ENCODE results near the gene SLC25A2. TPM values are rescaled to one million over a fixed set of nuclear protein-coding genes. Genes with fewer than 3 reads are reported as not detected.
"Not testable (repeated sequence)": the region's sequence is repeated elsewhere in the genome, so short reads cannot be mapped to it uniquely, and the experiment has no call there.

The SLC25A2 gene
- polyA plus RNA-seq, 1 donor from 2014 or later = not detected

DNA sequence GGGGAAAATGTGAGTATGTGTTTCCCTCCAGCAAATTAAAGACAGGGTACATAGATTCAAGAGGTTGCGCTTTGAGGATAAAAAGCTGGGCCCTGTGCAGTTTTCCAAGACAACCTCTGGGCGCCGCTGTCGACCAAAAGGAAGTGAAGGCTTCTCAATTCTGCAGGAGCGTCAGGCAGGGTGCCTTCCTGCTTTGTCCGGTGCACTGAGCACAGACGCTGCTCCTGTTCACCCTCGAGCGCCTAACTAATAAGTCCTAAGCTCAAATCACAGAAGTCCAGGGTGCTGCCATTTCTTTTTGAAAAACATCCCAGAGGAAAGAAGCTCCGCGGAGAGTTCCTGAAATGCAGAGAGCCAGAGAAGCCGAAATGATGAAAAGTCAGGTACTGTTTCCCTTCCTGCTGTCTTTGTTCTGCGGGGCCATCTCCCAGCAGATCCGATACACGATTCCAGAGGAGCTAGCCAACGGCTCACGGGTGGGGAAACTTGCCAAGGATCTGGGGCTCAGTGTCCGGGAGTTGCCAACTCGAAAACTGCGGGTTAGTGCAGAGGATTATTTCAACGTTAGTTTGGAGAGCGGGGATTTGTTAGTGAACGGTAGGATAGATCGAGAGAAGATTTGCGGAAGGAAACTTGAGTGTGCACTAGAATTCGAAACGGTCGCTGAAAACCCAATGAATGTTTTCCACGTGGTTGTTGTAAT lies 46.2 kb upstream of the SLC25A2 start, which contains the start of gene PCDHGB1:
TSS of gene PCDHGB1 (plus strand) at position 183 of the 703 bp plus-strand sequence. CDS start at position 345, 162 bp downstream.
- Histone ChIP-seq H3K4me3 (ENCODE audit: low read length) (peak within 1 kb of the TSS; percentile 15), H3K9me3 (ENCODE audit: low read length) (peaks cover 15% of the 10 kb centered on the region), H3K27me3 (ENCODE audit: insufficient read depth, low read depth, low read length) (no peaks in the 10 kb centered on the region), H3K36me3 (ENCODE audit: insufficient read depth, low read length) (no peaks in the 10 kb centered on the region), H2AFZ (ENCODE audit: low read depth, low read length) (no peak within 1 kb of the TSS), H3K79me2 (replicated peaks; ENCODE audit: insufficient read depth, low read length) (no peaks in the 10 kb centered on the region), H3F3A (ENCODE audit: insufficient read depth, low read length, poor library complexity, severe bottlenecking) (no peaks in the 10 kb centered on the region), H3K9me2 (ENCODE audit: insufficient read depth, low read length) (no peaks in the 10 kb centered on the region), H3K9ac (ENCODE audit: low read length) (no peak within 1 kb of the TSS), H3K27ac (ENCODE audit: low read length) (no peak within 1 kb of the TSS), H4K20me1 (ENCODE audit: insufficient read depth) (no peaks in the 10 kb centered on the region), H3K4me2 (ENCODE audit: low read length) (no peak within 1 kb of the TSS)
- TF ChIP-seq RAD21 (conservative IDR thresholded peaks at IDR 0.05) = no peak
- TF ChIP-seq EZH2 (IDR thresholded peaks at IDR 0.05; ENCODE audit: borderline replicate concordance, insufficient read depth, low read length, poor library complexity, severe bottlenecking) = no peak
- TF ChIP-seq, protein P1, sequence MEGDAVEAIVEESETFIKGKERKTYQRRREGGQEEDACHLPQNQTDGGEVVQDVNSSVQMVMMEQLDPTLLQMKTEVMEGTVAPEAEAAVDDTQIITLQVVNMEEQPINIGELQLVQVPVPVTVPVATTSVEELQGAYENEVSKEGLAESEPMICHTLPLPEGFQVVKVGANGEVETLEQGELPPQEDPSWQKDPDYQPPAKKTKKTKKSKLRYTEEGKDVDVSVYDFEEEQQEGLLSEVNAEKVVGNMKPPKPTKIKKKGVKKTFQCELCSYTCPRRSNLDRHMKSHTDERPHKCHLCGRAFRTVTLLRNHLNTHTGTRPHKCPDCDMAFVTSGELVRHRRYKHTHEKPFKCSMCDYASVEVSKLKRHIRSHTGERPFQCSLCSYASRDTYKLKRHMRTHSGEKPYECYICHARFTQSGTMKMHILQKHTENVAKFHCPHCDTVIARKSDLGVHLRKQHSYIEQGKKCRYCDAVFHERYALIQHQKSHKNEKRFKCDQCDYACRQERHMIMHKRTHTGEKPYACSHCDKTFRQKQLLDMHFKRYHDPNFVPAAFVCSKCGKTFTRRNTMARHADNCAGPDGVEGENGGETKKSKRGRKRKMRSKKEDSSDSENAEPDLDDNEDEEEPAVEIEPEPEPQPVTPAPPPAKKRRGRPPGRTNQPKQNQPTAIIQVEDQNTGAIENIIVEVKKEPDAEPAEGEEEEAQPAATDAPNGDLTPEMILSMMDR (IDR thresholded peaks at IDR 0.05; ENCODE audit: poor library complexity, severe bottlenecking) = no peak
- no peak for TF ChIP-seq SMC3 (conservative IDR thresholded peaks at IDR 0.05; ENCODE audit: poor library complexity)
- TF ChIP-seq, protein P2, sequence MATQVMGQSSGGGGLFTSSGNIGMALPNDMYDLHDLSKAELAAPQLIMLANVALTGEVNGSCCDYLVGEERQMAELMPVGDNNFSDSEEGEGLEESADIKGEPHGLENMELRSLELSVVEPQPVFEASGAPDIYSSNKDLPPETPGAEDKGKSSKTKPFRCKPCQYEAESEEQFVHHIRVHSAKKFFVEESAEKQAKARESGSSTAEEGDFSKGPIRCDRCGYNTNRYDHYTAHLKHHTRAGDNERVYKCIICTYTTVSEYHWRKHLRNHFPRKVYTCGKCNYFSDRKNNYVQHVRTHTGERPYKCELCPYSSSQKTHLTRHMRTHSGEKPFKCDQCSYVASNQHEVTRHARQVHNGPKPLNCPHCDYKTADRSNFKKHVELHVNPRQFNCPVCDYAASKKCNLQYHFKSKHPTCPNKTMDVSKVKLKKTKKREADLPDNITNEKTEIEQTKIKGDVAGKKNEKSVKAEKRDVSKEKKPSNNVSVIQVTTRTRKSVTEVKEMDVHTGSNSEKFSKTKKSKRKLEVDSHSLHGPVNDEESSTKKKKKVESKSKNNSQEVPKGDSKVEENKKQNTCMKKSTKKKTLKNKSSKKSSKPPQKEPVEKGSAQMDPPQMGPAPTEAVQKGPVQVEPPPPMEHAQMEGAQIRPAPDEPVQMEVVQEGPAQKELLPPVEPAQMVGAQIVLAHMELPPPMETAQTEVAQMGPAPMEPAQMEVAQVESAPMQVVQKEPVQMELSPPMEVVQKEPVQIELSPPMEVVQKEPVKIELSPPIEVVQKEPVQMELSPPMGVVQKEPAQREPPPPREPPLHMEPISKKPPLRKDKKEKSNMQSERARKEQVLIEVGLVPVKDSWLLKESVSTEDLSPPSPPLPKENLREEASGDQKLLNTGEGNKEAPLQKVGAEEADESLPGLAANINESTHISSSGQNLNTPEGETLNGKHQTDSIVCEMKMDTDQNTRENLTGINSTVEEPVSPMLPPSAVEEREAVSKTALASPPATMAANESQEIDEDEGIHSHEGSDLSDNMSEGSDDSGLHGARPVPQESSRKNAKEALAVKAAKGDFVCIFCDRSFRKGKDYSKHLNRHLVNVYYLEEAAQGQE (IDR thresholded peaks at IDR 0.05; ENCODE audit: borderline replicate concordance) = no peak
- no peak for TF ChIP-seq EP300 (conservative IDR thresholded peaks at IDR 0.05; ENCODE audit: poor library complexity, severe bottlenecking)
- TF ChIP-seq TAF1 (IDR thresholded peaks at IDR 0.05; ENCODE audit: low read depth) = no peak
- no peak for TF ChIP-seq POLR2AphosphoS5 (IDR thresholded peaks at IDR 0.05)
- TF ChIP-seq MXI1 (conservative IDR thresholded peaks at IDR 0.05; ENCODE audit: poor library complexity, severe bottlenecking) = no peak

DNA sequence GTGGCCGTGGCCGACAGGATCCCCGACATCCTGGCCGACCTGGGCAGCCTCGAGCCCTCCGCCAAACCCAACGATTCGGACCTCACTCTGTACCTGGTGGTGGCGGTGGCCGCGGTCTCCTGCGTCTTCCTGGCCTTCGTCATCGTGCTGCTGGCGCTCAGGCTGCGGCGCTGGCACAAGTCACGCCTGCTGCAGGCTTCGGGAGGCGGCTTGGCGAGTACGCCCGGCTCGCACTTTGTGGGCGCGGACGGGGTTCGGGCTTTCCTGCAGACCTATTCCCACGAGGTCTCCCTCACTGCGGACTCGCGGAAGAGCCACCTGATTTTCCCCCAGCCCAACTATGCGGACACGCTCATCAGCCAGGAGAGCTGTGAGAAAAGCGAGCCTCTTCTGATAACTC lies 42.2 kb upstream of the SLC25A2 start:
- not testable (repeated sequence) for H3K27me3 ChIP-seq (ENCODE audit: insufficient read depth, low read depth, low read length); H3K4me2 ChIP-seq (ENCODE audit: low read length); H3K27ac ChIP-seq (ENCODE audit: low read length); H3K9me2 ChIP-seq (ENCODE audit: insufficient read depth, low read length); H3F3A ChIP-seq (ENCODE audit: insufficient read depth, low read length, poor library complexity, severe bottlenecking); H4K20me1 ChIP-seq (ENCODE audit: insufficient read depth); H2AFZ ChIP-seq (ENCODE audit: low read depth, low read length); H3K36me3 ChIP-seq (ENCODE audit: insufficient read depth, low read length); H3K4me3 ChIP-seq (ENCODE audit: low read length); H3K79me2 ChIP-seq (replicated peaks; ENCODE audit: insufficient read depth, low read length); H3K9ac ChIP-seq (ENCODE audit: low read length)
- H3K9me3 ChIP-seq (ENCODE audit: low read length) = peaks cover 15% of the 10 kb centered on the region

All from neural cell (in vitro differentiated cells).